Esophagus muscularis mucosa (tissue), 4 donors: ENCODE results near the gene HDAC1. TPM values are rescaled to one million over a fixed set of nuclear protein-coding genes. Genes with fewer than 3 reads are reported as not detected.

Source experiments
- DNase-seq: peaks from one replicate; pipeline ENCODE4 v3.0.0-alpha.2; 2017; ENCODE audit errors: extremely low spot score
- H3K27ac ChIP-seq, 4 donors: fragments of 200-600 bp; sonication (generic); replicated peaks in 1 of 4; 1 replicate in 3 of 4; 2 replicates in 1 of 4; pipeline ENCODE4 v1.5.1; 2016 to 2019; ENCODE audit warnings: mild to moderate bottlenecking in 1 of 4
- H3K27me3 ChIP-seq, 4 donors: fragments of 200-600 bp; sonication (generic); one replicate each; pipeline versions ENCODE4 v1.5.1 to v1.6.0; 2016 to 2019
- H3K36me3 ChIP-seq, 4 donors: fragments of 200-600 bp; sonication (generic); one replicate each; pipeline ENCODE4 v1.5.1; 2016 to 2019
- H3K4me1 ChIP-seq, 4 donors: fragments of 200-600 bp; sonication (generic); one replicate each; pipeline ENCODE4 v1.5.1; 2016 to 2019
- H3K4me3 ChIP-seq, 4 donors: fragments of 200-600 bp; sonication (generic); 1 replicate in 2 of 4; 2 replicates in 2 of 4; pipeline ENCODE4 v1.5.1; 2016 to 2019; ENCODE audit warnings: mild to moderate bottlenecking in 4 of 4, moderate library complexity in 1 of 4
- H3K9me3 ChIP-seq, 4 donors: fragments of 200-600 bp; sonication (generic); 1 replicate in 3 of 4; 2 replicates in 1 of 4; pipeline ENCODE4 v1.5.1; 2016 to 2019
- EP300 ChIP-seq: sonication (generic); formaldehyde crosslinking; IDR thresholded peaks from one replicate; pipeline ENCODE4 v1.6.1; 2017; ENCODE audit warnings: antibody characterized with exemption
- POLR2A ChIP-seq: fragments of 450-650 bp; IDR thresholded peaks from one replicate; pipeline ENCODE4 v1.6.1; 2017; ENCODE audit warnings: antibody characterized with exemption, moderate library complexity, mild to moderate bottlenecking, low read depth
- POLR2AphosphoS5 ChIP-seq, 2 donors: sonication (generic); formaldehyde crosslinking; IDR thresholded peaks; one replicate each; pipeline ENCODE4 v1.6.1; 2017; ENCODE audit warnings: antibody characterized with exemption in 2 of 2
- WGBS: methylation state at CpG from one replicate; pipeline ENCODE4 v1.1.5; 2018; 5-methylcytosine and 5-hydroxymethylcytosine counted together
- intact Hi-C: fragments of 100-400 bp; cut with DNase I; formaldehyde crosslinking; loops from one replicate; pipeline ENCODE4 v1.15.1; 2023
- total RNA-seq, 4 donors: library from RNA; depleted of rRNA; stranded (reverse); fragments of >200 nt; gene quantifications; one replicate each; pipeline versions ENCODE4 v1.1.0 to v1.2.1, GENCODE V29; 2016
- TF ChIP-seq, protein P1 (sequence below), 3 experiments: fragments of 200-600 bp in 2 of 3; fragments of 450-650 bp in 1 of 3; sonication (generic) in 2 of 3; IDR thresholded peaks; one replicate each; pipeline ENCODE4 v1.5.1; 2017 to 2019; ENCODE audit warnings: antibody characterized with exemption in 3 of 3, mild to moderate bottlenecking in 2 of 3, moderate library complexity in 1 of 3

The HDAC1 gene
- total RNA-seq, 4 donors from 2014 or later, result 42.8 to 70.4 (median 51.4) TPM

DNA sequence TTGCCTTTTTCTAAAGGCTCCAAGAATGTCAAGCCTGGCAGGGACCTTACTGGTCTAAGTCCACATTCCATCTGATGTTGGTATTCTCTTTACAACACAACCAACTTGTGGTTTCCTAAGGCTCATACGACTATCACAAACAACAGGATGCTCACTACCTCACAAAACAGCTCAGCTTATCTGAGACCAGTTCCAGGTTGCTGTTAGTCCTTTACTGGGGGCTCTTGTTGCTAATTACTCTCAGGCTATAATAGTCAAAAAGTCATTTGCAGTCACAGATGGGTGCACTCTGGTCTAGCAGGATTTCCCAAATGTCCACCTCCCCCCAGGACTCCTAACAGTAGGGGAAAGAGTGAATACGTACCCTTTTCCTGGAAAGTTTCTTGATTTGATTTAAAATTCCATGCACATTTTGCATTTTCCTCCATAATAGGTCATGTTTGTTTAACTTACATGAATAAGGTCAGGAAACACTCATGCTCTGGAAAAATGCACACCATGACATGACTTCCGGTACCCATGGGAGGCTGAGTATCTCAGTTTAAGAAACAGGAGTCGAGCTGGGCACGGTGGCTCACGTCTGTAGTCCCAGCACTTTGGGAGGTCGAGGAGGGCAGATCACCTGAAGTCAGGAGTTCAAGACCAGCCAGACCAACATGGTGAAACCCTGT lies 24.8 kb upstream of the HDAC1 start:
- 72% methylated on average over 7 of the region's 7 CpGs for WGBS

DNA sequence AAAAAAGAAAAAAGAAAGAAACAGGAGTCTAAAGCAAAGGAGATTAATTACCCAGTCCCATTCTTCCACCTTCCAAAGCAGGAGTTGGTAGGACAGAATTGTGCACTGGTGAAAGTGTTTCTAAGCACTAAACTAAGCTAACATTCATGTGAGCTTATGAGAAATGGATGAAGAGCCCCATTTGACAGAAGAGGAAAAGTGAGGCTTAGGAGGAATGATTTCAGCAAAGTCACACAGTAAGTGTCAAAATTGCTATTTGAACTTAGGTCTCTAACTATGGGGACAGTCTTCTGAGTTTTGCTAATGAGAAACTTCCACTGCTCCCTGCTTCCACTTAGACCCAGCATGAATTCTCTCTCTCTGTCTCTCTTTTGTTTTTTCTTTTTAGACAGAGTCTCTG lies 22.1 kb upstream of the HDAC1 start:
- TF ChIP-seq POLR2AphosphoS5 (IDR thresholded peaks at IDR 0.05) (no peak), EP300 (no peak), POLR2A (no peak)
- TF ChIP-seq, protein P1, sequence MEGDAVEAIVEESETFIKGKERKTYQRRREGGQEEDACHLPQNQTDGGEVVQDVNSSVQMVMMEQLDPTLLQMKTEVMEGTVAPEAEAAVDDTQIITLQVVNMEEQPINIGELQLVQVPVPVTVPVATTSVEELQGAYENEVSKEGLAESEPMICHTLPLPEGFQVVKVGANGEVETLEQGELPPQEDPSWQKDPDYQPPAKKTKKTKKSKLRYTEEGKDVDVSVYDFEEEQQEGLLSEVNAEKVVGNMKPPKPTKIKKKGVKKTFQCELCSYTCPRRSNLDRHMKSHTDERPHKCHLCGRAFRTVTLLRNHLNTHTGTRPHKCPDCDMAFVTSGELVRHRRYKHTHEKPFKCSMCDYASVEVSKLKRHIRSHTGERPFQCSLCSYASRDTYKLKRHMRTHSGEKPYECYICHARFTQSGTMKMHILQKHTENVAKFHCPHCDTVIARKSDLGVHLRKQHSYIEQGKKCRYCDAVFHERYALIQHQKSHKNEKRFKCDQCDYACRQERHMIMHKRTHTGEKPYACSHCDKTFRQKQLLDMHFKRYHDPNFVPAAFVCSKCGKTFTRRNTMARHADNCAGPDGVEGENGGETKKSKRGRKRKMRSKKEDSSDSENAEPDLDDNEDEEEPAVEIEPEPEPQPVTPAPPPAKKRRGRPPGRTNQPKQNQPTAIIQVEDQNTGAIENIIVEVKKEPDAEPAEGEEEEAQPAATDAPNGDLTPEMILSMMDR (IDR thresholded peaks at IDR 0.05), result no peak
- Histone ChIP-seq H3K27me3 (peaks cover 0 to 32% (median 2%) of the 10 kb centered on the region in 4 donors), H3K4me3 (no peak overlapping the region), H3K4me1 (no peaks in the 10 kb centered on the region), H3K36me3 (no peaks in the 10 kb centered on the region), H3K27ac (no peak overlapping the region), H3K9me3 (no peaks in the 10 kb centered on the region)
- DNase-seq, result no peak
- intact Hi-C loops, result no loop called here

More for the DNA sequence above, 24.8 kb upstream of the HDAC1 start:
- H3K4me3 ChIP-seq, result no peak overlapping the region
- TF ChIP-seq EP300, result no peak
- TF ChIP-seq POLR2A, result no peak
- TF ChIP-seq POLR2AphosphoS5 (IDR thresholded peaks at IDR 0.05), result no peak
- TF ChIP-seq, protein P1 (IDR thresholded peaks at IDR 0.05), result no peak
- H3K27me3 ChIP-seq, result peaks cover 0 to 6% (median 0%) of the 10 kb centered on the region in 4 donors
- no peaks in the 10 kb centered on the region for H3K36me3 ChIP-seq
- no peaks in the 10 kb centered on the region for H3K4me1 ChIP-seq
- DNase-seq, result no peak
- H3K27ac ChIP-seq, result no peak overlapping the region
- no peaks in the 10 kb centered on the region for H3K9me3 ChIP-seq
- intact Hi-C loops, result no loop called here

DNA sequence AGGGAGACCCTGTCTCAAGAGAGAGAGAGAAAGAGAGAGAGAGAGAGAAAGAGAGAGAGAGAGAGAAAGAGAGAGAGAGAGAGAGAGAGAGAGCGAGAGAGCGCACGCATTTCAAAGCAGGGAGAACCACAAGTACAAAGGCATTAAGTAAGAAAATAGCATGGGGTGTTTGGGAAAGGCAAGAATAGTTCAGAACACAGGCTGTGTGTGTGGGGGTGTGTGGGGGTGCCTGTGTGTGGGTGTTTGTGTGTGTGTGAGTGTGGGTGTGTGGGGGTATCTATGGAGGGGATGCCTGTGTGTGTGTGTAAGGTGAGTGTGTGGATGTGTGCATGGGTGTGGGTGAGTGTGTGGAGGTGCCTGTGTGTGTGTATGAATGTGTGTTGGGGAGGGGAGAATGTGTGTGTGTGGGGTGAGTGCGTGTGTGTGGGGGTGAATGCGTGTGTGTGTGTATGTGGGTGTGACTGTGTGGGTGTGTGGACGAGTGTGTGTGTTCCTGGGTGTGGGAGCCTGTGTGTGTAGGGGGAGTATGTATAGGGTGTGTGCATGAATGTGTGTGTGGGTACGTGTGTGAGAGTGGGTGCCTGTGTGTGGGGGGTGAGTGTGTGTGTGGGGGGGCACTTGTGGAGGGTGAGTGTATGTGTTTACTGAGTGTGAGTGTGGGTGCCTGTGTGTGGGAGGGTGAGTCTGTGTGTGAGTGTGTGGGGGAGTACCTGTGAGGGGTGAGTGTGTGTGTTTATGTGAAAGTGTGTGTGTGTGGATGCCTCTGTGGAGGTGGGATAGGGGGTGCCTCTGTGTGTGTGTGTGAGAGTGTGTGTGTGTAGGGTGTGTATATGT lies 19.1 kb upstream of the HDAC1 start:
- peaks cover 0 to 6% (median 3%) of the 10 kb centered on the region in 4 donors for H3K4me1 ChIP-seq
- peaks cover 0 to 53% (median 12%) of the 10 kb centered on the region in 4 donors for H3K27me3 ChIP-seq
- DNase-seq, result no peak
- no peak overlapping the region for H3K4me3 ChIP-seq
- TF ChIP-seq POLR2A (no peak), POLR2AphosphoS5 (IDR thresholded peaks at IDR 0.05) (no peak), EP300 (no peak)
- TF ChIP-seq, protein P1 (IDR thresholded peaks at IDR 0.05), result no peak
- 70% methylated on average over 7 of the region's 7 CpGs for WGBS
- intact Hi-C loops, result no loop called here
- H3K27ac ChIP-seq, result no peak overlapping the region
- no peaks in the 10 kb centered on the region for H3K9me3 ChIP-seq
- H3K36me3 ChIP-seq, result no peaks in the 10 kb centered on the region

DNA sequence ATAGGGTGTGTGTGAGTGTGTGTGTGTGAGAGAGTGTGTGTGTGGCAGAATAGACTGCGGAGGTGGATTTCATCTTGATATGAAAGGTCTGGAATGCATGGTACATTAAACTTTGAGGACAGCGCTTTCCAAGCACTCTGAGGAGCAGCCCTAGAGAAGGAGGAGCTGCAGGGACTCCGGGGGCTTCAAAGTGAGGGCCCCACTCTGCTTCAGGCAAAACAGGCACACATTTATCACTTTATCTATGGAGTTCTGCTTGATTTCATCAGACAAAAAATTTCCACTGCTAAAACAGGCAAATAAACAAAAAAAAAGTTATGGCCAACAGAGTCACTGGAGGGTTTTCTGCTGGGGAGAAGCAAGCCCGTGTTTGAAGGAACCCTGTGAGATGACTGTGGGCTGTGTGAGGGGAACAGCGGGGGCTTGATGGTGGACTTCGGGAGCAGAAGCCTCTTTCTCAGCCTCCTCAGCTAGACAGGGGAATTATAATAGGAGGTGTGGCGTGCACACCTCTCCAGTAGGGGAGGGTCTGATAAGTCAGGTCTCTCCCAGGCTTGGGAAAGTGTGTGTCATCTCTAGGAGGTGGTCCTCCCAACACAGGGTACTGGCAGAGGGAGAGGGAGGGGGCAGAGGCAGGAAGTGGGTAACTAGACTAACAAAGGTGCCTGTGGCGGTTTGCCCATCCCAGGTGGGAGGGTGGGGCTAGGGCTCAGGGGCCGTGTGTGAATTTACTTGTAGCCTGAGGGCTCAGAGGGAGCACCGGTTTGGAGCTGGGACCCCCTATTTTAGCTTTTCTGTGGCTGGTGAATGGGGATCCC lies 18.3 kb upstream of the HDAC1 start:
- TF ChIP-seq EP300 (no peak), POLR2AphosphoS5 (IDR thresholded peaks at IDR 0.05) (no peak), POLR2A (no peak)
- TF ChIP-seq, protein P1 (IDR thresholded peaks at IDR 0.05), result no peak
- Histone ChIP-seq H3K27me3 (peaks cover 0 to 53% (median 12%) of the 10 kb centered on the region in 4 donors), H3K36me3 (no peaks in the 10 kb centered on the region), H3K9me3 (no peaks in the 10 kb centered on the region), H3K4me3 (no peak overlapping the region), H3K27ac (no peak overlapping the region), H3K4me1 (peaks cover 0 to 6% (median 3%) of the 10 kb centered on the region in 4 donors)
- intact Hi-C loops, result no loop called here
- 41% methylated on average over 10 of the region's 10 CpGs for WGBS
- no peak for DNase-seq
